ENCODE data around the gene BAK1. TPM values are rescaled to one million over a fixed set of nuclear protein-coding genes. Genes with fewer than 3 reads are reported as not detected.
A peak's percentile ranks its signal among the peaks of the same experiment; 100 is the strongest.

BAK1 gene
- total RNA-seq, 1 donor from 2014 or later = 19.7 TPM

GRCh38 chr6:33622456-33623431, 42.7 kb upstream of the BAK1 start:
- Histone ChIP-seq H3K4me3 (peak overlapping the region; percentile 82), H3K27me3 (ENCODE audit: low read depth) (peaks cover 13% of the 10 kb centered on the region), H3K9me3 (replicated peaks) (no peaks in the 10 kb centered on the region), H3K4me1 (peaks cover 60% of the 10 kb centered on the region), H3K27ac (replicated peaks) (peak overlapping the region; percentile 97), H3K36me3 (no peaks in the 10 kb centered on the region)
- intact Hi-C loops (cut with micrococcal nuclease) = no loop called here
- no peak for TF ChIP-seq CTCF (IDR thresholded peaks at IDR 0.05; ENCODE audit: borderline replicate concordance)
- DNase-seq = no peak

DNA sequence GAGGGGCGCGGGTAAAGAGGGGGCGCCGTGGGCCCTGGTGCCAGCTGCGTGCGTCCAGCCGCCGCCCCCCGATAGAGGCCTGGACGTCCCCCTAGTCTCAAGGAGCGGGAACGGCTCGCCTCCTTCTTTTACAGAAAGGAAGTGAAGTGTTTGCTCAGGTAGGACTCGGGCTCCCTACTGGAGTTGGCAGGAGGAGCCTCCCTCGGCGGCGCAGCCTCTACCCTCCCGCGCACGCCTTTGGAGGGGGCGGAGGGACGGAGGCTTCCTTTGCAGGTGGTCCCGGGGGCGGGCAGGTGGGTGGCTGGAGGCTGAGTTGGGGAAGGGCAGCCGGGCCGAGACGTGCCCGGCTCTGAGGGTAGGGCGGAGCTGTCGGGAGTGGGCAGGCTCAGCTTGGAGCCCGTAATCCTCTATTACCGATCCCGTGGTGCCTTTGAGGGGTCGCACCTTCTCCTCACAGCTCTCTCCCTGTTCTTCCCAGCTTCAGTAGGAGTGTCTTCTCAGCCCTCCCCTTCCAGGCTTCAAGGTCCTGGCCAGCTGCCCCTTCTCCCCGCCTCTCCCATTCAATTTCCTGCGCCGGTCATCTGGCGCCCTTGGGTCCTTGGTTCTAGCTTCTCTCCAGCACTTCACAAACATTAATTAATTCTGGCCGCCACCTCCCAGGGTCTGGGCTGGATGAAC, 41.8 kb upstream of the BAK1 start:
- peak; percentile 58 for DNase-seq
- peak overlapping the region; percentile 97 for H3K27ac ChIP-seq (replicated peaks)
- TF ChIP-seq CTCF (IDR thresholded peaks at IDR 0.05; ENCODE audit: borderline replicate concordance) = no peak
- intact Hi-C loops (cut with micrococcal nuclease) = no loop called here
- H3K36me3 ChIP-seq = no peaks in the 10 kb centered on the region
- peaks cover 55% of the 10 kb centered on the region for H3K4me1 ChIP-seq
- peaks cover 13% of the 10 kb centered on the region for H3K27me3 ChIP-seq (ENCODE audit: low read depth)
- H3K4me3 ChIP-seq = peak overlapping the region; percentile 82
- no peaks in the 10 kb centered on the region for H3K9me3 ChIP-seq (replicated peaks)

DNA sequence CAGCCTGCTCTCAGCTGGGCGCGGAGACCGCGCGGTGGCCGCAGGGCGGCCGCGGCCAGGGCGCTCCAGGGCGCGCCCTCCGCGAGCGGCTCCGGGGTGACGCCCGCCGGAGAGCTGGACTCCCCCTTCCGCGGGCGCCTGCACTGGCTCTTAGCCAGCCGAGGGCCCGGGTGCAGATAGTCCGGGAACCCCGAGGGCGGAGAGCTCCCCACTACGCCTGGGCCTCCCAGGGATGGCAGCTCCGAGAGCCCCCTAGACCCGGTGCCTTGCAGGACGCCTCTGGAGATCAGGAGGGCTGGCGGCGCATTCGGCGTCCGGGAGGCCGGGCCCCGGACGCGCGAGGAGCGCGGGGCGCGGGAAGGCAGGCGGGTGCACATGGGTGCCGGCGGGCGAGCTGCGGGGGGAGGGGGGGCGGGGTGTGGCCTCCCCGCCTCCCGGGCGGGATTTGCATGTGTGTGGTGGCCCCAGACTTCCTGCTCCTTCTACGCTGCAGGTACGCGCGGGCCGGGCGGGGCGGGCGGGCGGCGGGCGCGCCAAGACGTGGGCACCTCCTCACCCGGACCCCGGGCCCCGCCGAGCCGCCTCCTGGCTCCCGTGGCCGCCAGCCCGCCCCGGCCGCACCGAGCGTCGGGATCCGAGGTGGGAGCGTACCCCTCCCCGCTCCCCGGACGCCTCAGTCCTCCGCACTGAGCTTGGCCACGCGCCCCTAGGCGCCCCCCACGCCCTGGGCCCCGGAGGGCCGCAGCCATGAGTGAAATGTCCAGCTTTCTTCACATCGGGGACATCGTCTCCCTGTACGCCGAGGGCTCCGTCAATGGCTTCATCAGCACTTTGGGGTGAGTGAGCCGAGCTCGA, 41.0 kb upstream of the BAK1 start, which contains the start of gene ITPR3:
TSS of gene ITPR3 (plus strand) at position 467 of the 855 bp plus-strand sequence. CDS start at position 748, 281 bp downstream.
- H3K36me3 ChIP-seq = no peaks in the 10 kb centered on the region
- peaks cover 55% of the 10 kb centered on the region for H3K4me1 ChIP-seq
- peaks cover 13% of the 10 kb centered on the region for H3K27me3 ChIP-seq (ENCODE audit: low read depth)
- DNase-seq = peak; percentile 46
- intact Hi-C loops (cut with micrococcal nuclease) = no loop called here
- H3K9me3 ChIP-seq (replicated peaks) = no peaks in the 10 kb centered on the region
- peak within 1 kb of the TSS; percentile 97 for H3K27ac ChIP-seq (replicated peaks)
- TF ChIP-seq CTCF (IDR thresholded peaks at IDR 0.05; ENCODE audit: borderline replicate concordance) = no peak
- H3K4me3 ChIP-seq = peak within 1 kb of the TSS; percentile 82

GRCh38 chr6:33620158-33620855, 40.2 kb upstream of the BAK1 start:
- no peak for TF ChIP-seq CTCF (IDR thresholded peaks at IDR 0.05; ENCODE audit: borderline replicate concordance)
- Histone ChIP-seq H3K9me3 (replicated peaks) (no peaks in the 10 kb centered on the region), H3K4me1 (peaks cover 55% of the 10 kb centered on the region), H3K27me3 (ENCODE audit: low read depth) (peaks cover 13% of the 10 kb centered on the region), H3K27ac (replicated peaks) (peak overlapping the region; percentile 97), H3K36me3 (no peaks in the 10 kb centered on the region), H3K4me3 (peak overlapping the region; percentile 82)
- intact Hi-C loops (cut with micrococcal nuclease) = no loop called here
- no peak for DNase-seq

Data from left ventricle myocardium inferior (tissue), 1 donor.